ENCODE data around the gene LDB1. TPM values are rescaled to one million over a fixed set of nuclear protein-coding genes. Genes with fewer than 3 reads are reported as not detected.

LDB1 gene
- total RNA-seq, 4 donors from 2014 or later = 26.2 to 54.0 (median 27.3) TPM

- WGBS, 2 donors = 2 to 5% methylated on average over 3 of the region's 3 CpGs
- no peak for DNase-seq
- intact Hi-C loops (cut with DNase I) = no loop called here
These were observed 4.4 kb downstream of the LDB1 start for GRCh38 chr10:102115775-102116174.

GRCh38 chr10:102114861-102115618, 5.1 kb downstream of the LDB1 start:
- Histone ChIP-seq H3K27me3 (no peaks in the 10 kb centered on the region), H3K9me3 (no peaks in the 10 kb centered on the region), H3K4me3 (peak overlapping the region; percentile 58 to 90 (median 82)), H3K4me1 (peaks cover 63 to 96% (median 70%) of the 10 kb centered on the region in 3 donors), H3K27ac (peak overlapping the region; percentile 91 to 99 (median 95)), H3K36me3 (peaks cover 12 to 20% (median 20%) of the 10 kb centered on the region in 3 donors)
- intact Hi-C loops (cut with DNase I) = no loop called here
- WGBS, 2 donors = 0 to 1% methylated on average over 9 to 19 of the region's 23 CpGs
- TF ChIP-seq POLR2A (IDR thresholded peaks at IDR 0.05) = peak in 3 of 4 donors; percentile 11 to 75 (median 38)
- TF ChIP-seq CTCF (IDR thresholded peaks at IDR 0.05) = no peak
- DNase-seq = no peak

More at GRCh38 chr10:102115775-102116174, 4.4 kb downstream of the LDB1 start:
- Histone ChIP-seq H3K27ac (peak overlapping the region; percentile 91 to 99 (median 95)), H3K9me3 (no peaks in the 10 kb centered on the region), H3K27me3 (no peaks in the 10 kb centered on the region), H3K4me3 (peak overlapping the region in 3 of 4 donors; percentile 78 to 92 (median 87)), H3K36me3 (peaks cover 5 to 12% (median 12%) of the 10 kb centered on the region in 3 donors), H3K4me1 (peaks cover 63 to 92% (median 70%) of the 10 kb centered on the region in 3 donors)
- no peak for TF ChIP-seq CTCF (IDR thresholded peaks at IDR 0.05)
- TF ChIP-seq POLR2A (IDR thresholded peaks at IDR 0.05) = no peak

- DNase-seq = no peak
- no peaks in the 10 kb centered on the region for H3K27me3 ChIP-seq
- intact Hi-C loops (cut with DNase I) = no loop called here
- no peaks in the 10 kb centered on the region for H3K9me3 ChIP-seq
- peaks cover 20 to 28% (median 28%) of the 10 kb centered on the region in 3 donors for H3K36me3 ChIP-seq
- peak overlapping the region; percentile 91 to 99 (median 95) for H3K27ac ChIP-seq
- TF ChIP-seq POLR2A (IDR thresholded peaks at IDR 0.05) (no peak), CTCF (IDR thresholded peaks at IDR 0.05) (no peak)
- H3K4me1 ChIP-seq = peaks cover 63 to 91% (median 70%) of the 10 kb centered on the region in 3 donors
- WGBS, 2 donors = 0 to 1% methylated on average over 7 to 12 of the region's 45 CpGs
- H3K4me3 ChIP-seq = peak overlapping the region; percentile 58 to 90 (median 82)
These were observed 6.0 kb downstream of the LDB1 start for GRCh38 chr10:102113956-102114857.

- Histone ChIP-seq H3K9me3 (no peaks in the 10 kb centered on the region), H3K4me1 (peaks cover 56 to 83% (median 65%) of the 10 kb centered on the region in 3 donors), H3K27ac (peak overlapping the region; percentile 91 to 99 (median 95)), H3K27me3 (no peaks in the 10 kb centered on the region), H3K4me3 (peak overlapping the region; percentile 58 to 90 (median 82)), H3K36me3 (peaks cover 26 to 36% (median 36%) of the 10 kb centered on the region in 3 donors)
- no peak for DNase-seq
- 16 to 37% methylated on average over 5 to 6 of the region's 7 CpGs for WGBS, 2 donors
- intact Hi-C loops (cut with DNase I) = no loop called here
- TF ChIP-seq POLR2A (IDR thresholded peaks at IDR 0.05) = no peak
- no peak for TF ChIP-seq CTCF (IDR thresholded peaks at IDR 0.05)
These were observed 6.8 kb downstream of the LDB1 start for GRCh38 chr10:102113261-102113955.
